Omental fat pad (tissue), 4 donors: ENCODE results near the gene LTBP3. TPM values are rescaled to one million over a fixed set of nuclear protein-coding genes. Genes with fewer than 3 reads are reported as not detected.

Experiments used
- ATAC-seq: fragments of 150-250 bp; one replicate; pipeline ENCODE4 v1.9.1; 2016; ENCODE audit warnings: mild to moderate bottlenecking, moderate library complexity; ENCODE audit not compliant: low FRiP score
- DNase-seq: peaks from one replicate; pipeline ENCODE4 v3.0.0-alpha.2; 2019; ENCODE audit warnings: low spot score
- CTCF ChIP-seq, 3 donors: fragments of 450-650 bp; IDR thresholded peaks; one replicate each; pipeline ENCODE4 v1.5.1; 2016 to 2017; ENCODE audit warnings: antibody characterized with exemption in 3 of 3, mild to moderate bottlenecking in 3 of 3, moderate library complexity in 2 of 3
- small RNA-seq: library from RNA; depleted of rRNA; stranded (forward); fragments of <200 nt; gene quantifications from one replicate; pipeline ENCODE3, GENCODE V24; 2016
- total RNA-seq, 4 donors: library from RNA; depleted of rRNA; stranded (reverse); fragments of >200 nt; gene quantifications; one replicate each; pipeline ENCODE4 v1.1.0, GENCODE V29; 2016

The LTBP3 gene
- total RNA-seq, 4 donors from 2014 or later, result 67.3 to 84.8 (median 76.5) TPM

- DNase-seq (no peak), ATAC-seq (no peak)
- no peak for TF ChIP-seq CTCF (IDR thresholded peaks at IDR 0.05)
Observed at GRCh38 chr11:65492387-65492636, 65.8 kb downstream of the LTBP3 start.

- TF ChIP-seq CTCF (IDR thresholded peaks at IDR 0.05), result no peak
- ATAC-seq (peak; percentile 7), DNase-seq (peak; percentile 63)
Observed at GRCh38 chr11:65491614-65492386, 66.4 kb downstream of the LTBP3 start.

- ATAC-seq, result no peak
- DNase-seq, result no peak
- no peak for TF ChIP-seq CTCF (IDR thresholded peaks at IDR 0.05)
Observed at GRCh38 chr11:65491163-65491465, 67.0 kb downstream of the LTBP3 start.

- ATAC-seq, result no peak
- DNase-seq, result no peak
- no peak for TF ChIP-seq CTCF (IDR thresholded peaks at IDR 0.05)
Observed at GRCh38 chr11:65489706-65490320, 68.3 kb downstream of the LTBP3 start.

- no peak for TF ChIP-seq CTCF (IDR thresholded peaks at IDR 0.05)
- ATAC-seq (peak; percentile 1), DNase-seq (no peak)
Observed at GRCh38 chr11:65489035-65489705, 69.0 kb downstream of the LTBP3 start.

Small RNA genes lying within 50 kb of the gene (small RNA-seq; reads per million reads assigned to genes)
- gene AP001362.1 (not detected), gene RF01684 (not detected)

Other genes starting within 250 kb of the LTBP3 start
- gene CDC42EP2, start 243.5 kb downstream of the LTBP3 start, total RNA-seq, result 100 to 1,000 TPM in 1 of 4 donors, 10 to 100 TPM in 3; 44.0 to 120 (median 68.6) TPM
- gene DPF2, start 224.5 kb downstream of the LTBP3 start, total RNA-seq, result 10 to 100 TPM; 23.3 to 32.9 (median 27.3) TPM
- gene TIGD3, start 203.6 kb downstream of the LTBP3 start, total RNA-seq, result 1 to 10 TPM in 1 of 4 donors, under 1 TPM in 3; 0.36 to 2.0 (median 0.50) TPM
- 1 to 10 TPM; 4.1 to 9.2 (median 6.0) TPM for gene SLC25A45, start 175.7 kb downstream of the LTBP3 start, total RNA-seq
- 10 to 100 TPM; 29.2 to 77.9 (median 58.9) TPM for gene FRMD8, start 171.7 kb downstream of the LTBP3 start, total RNA-seq
- gene NEAT1, start 135.6 kb downstream of the LTBP3 start, total RNA-seq, result 1,000 to 10,000 TPM in 1 of 4 donors, 100 to 1,000 TPM in 3; 447 to 1,169 (median 678) TPM
- gene MALAT1, start 59.3 kb downstream of the LTBP3 start, total RNA-seq, result over 10,000 TPM; 11,614 to 21,764 (median 16,063) TPM
- 100 to 1,000 TPM in 1 of 4 donors, 10 to 100 TPM in 3; 75.4 to 105 (median 88.8) TPM for gene SCYL1, start 33.3 kb downstream of the LTBP3 start, total RNA-seq
- 10 to 100 TPM; 41.1 to 56.1 (median 50.1) TPM for gene ZNRD2, start 12.1 kb upstream of the LTBP3 start, total RNA-seq
- 10 to 100 TPM; 29.1 to 37.4 (median 33.1) TPM for gene FAM89B, start 14.2 kb upstream of the LTBP3 start, total RNA-seq
- gene EHBP1L1, start 17.7 kb upstream of the LTBP3 start, total RNA-seq, result 100 to 1,000 TPM in 1 of 4 donors, 10 to 100 TPM in 3; 21.2 to 125 (median 65.6) TPM
- gene KCNK7, start 37.4 kb upstream of the LTBP3 start, total RNA-seq, result 1 to 10 TPM in 3 of 4 donors, not detected in 1; 1.1 to 1.7 (median 1.5) TPM
- 10 to 100 TPM; 29.6 to 69.5 (median 44.8) TPM for gene MAP3K11, start 55.9 kb upstream of the LTBP3 start, total RNA-seq
- gene PCNX3, start 57.4 kb upstream of the LTBP3 start, total RNA-seq, result 10 to 100 TPM; 15.8 to 25.1 (median 20.7) TPM
- gene SIPA1, start 79.7 kb upstream of the LTBP3 start, total RNA-seq, result 10 to 100 TPM; 19.3 to 60.5 (median 33.3) TPM
- 10 to 100 TPM; 37.8 to 72.7 (median 46.8) TPM for gene RELA, start 104.6 kb upstream of the LTBP3 start, total RNA-seq
- gene KAT5, start 153.9 kb upstream of the LTBP3 start, total RNA-seq, result 10 to 100 TPM; 39.8 to 48.2 (median 44.7) TPM
- gene RNASEH2C, start 162.4 kb upstream of the LTBP3 start, total RNA-seq, result 100 to 1,000 TPM in 3 of 4 donors, 10 to 100 TPM in 1; 89.7 to 192 (median 125) TPM
- gene AP5B1, start 222.6 kb upstream of the LTBP3 start, total RNA-seq, result 10 to 100 TPM; 15.4 to 32.8 (median 30.9) TPM
- not detected for gene OVOL1, start 228.7 kb upstream of the LTBP3 start, total RNA-seq